Peyer's patch (tissue), 4 donors: ENCODE results near the gene SPAG6. TPM values are rescaled to one million over a fixed set of nuclear protein-coding genes. Genes with fewer than 3 reads are reported as not detected.

Experiments
- DNase-seq, 3 donors: peaks; one replicate each; pipeline ENCODE4 v3.0.0-alpha.2; 2017 to 2019
- H3K27ac ChIP-seq, 4 donors: fragments of 200-600 bp; sonication (generic); one replicate each; pipeline ENCODE4 v1.5.1; 2016 to 2019
- H3K27me3 ChIP-seq, 2 donors: fragments of 200-600 bp; sonication (generic); one replicate each; pipeline ENCODE4 v1.5.1; 2019
- H3K36me3 ChIP-seq, 3 donors: fragments of 200-600 bp; sonication (generic); one replicate each; pipeline ENCODE4 v1.5.1; 2016 to 2019
- H3K4me1 ChIP-seq, 4 donors: fragments of 200-600 bp; sonication (generic); one replicate each; pipeline ENCODE4 v1.5.1; 2016 to 2019
- H3K4me3 ChIP-seq, 4 donors: fragments of 200-600 bp; sonication (generic); 1 replicate in 3 of 4; 2 replicates in 1 of 4; pipeline ENCODE4 v1.5.1; 2016 to 2019; ENCODE audit warnings: mild to moderate bottlenecking in 1 of 4
- H3K9me3 ChIP-seq, 4 donors: fragments of 200-600 bp; sonication (generic); one replicate each; pipeline ENCODE4 v1.5.1; 2016 to 2019; ENCODE audit warnings: mild to moderate bottlenecking in 1 of 4
- POLR2A ChIP-seq, 2 donors: fragments of 450-650 bp; IDR thresholded peaks; one replicate each; pipeline ENCODE4 v1.5.1; 2017; ENCODE audit warnings: antibody characterized with exemption in 2 of 2, mild to moderate bottlenecking in 2 of 2, moderate library complexity in 2 of 2
- total RNA-seq, 4 donors: library from RNA; depleted of rRNA; stranded (reverse); fragments of >200 nt; gene quantifications; one replicate each; pipeline ENCODE4 v1.1.0, GENCODE V29; 2016
- TF ChIP-seq, protein P1 (sequence below), 6 experiments: fragments of 450-650 bp in 4 of 6; fragments of 200-600 bp in 2 of 6; sonication (generic) in 1 of 6; IDR thresholded peaks; one replicate each; pipeline ENCODE4 v1.5.1; 2017 to 2019; ENCODE audit warnings: antibody characterized with exemption in 6 of 6, mild to moderate bottlenecking in 3 of 6, moderate library complexity in 1 of 6

The SPAG6 gene
- total RNA-seq, 4 donors from 2014 or later = not detected

DNA sequence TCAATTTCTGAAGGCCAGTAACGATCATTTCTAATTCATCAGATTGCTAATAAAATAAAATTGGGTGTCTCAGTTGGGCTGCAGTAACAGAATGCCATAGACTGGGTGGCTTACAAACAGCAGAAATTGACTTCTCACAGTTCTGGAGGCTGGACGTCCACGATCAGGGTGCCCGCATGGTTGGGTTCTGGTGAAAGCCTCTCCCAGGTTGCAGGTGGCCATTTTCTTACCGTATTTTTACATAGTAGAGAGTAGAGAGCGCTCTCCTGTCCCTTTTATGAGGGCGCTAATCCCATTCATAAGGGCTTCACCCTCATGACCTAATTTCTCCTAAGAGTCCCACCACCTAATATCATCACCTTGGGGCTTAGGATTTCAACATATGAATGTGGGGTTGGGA lies 106.0 kb downstream of the SPAG6 start:
- DNase-seq = no peak
- no peaks in the 10 kb centered on the region for H3K36me3 ChIP-seq
- no peaks in the 10 kb centered on the region for H3K27me3 ChIP-seq
- TF ChIP-seq, protein P1, sequence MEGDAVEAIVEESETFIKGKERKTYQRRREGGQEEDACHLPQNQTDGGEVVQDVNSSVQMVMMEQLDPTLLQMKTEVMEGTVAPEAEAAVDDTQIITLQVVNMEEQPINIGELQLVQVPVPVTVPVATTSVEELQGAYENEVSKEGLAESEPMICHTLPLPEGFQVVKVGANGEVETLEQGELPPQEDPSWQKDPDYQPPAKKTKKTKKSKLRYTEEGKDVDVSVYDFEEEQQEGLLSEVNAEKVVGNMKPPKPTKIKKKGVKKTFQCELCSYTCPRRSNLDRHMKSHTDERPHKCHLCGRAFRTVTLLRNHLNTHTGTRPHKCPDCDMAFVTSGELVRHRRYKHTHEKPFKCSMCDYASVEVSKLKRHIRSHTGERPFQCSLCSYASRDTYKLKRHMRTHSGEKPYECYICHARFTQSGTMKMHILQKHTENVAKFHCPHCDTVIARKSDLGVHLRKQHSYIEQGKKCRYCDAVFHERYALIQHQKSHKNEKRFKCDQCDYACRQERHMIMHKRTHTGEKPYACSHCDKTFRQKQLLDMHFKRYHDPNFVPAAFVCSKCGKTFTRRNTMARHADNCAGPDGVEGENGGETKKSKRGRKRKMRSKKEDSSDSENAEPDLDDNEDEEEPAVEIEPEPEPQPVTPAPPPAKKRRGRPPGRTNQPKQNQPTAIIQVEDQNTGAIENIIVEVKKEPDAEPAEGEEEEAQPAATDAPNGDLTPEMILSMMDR (IDR thresholded peaks at IDR 0.05) = no peak
- TF ChIP-seq POLR2A (IDR thresholded peaks at IDR 0.05) = no peak
- no peak overlapping the region for H3K27ac ChIP-seq
- no peaks in the 10 kb centered on the region for H3K9me3 ChIP-seq
- H3K4me1 ChIP-seq = no peaks in the 10 kb centered on the region
- H3K4me3 ChIP-seq = no peak overlapping the region

DNA sequence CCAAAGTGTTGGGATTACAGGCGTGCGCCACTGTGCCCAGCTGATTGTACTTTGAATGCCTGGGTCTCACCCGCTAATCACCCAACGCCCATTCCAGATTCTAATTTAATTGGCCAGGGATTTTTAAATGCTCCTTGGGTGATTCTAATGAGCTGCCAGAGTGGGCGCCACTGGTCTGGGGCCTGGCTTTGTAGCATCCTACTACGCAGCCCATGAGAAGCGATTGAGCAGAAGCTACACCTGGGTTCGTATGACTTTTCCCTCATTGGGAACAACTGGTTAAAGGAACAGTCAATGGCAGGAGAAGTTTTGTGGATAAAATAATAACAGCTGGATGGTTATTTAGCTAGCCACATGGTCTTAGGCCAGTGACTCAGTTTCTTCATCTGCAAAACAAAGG lies 108.0 kb downstream of the SPAG6 start:
- H3K9me3 ChIP-seq = no peaks in the 10 kb centered on the region
- no peak overlapping the region for H3K27ac ChIP-seq
- no peak for DNase-seq
- H3K27me3 ChIP-seq = no peaks in the 10 kb centered on the region
- no peak for TF ChIP-seq POLR2A (IDR thresholded peaks at IDR 0.05)
- TF ChIP-seq, protein P1 (IDR thresholded peaks at IDR 0.05) = no peak
- H3K4me1 ChIP-seq = no peaks in the 10 kb centered on the region
- no peak overlapping the region for H3K4me3 ChIP-seq
- H3K36me3 ChIP-seq = no peaks in the 10 kb centered on the region

DNA sequence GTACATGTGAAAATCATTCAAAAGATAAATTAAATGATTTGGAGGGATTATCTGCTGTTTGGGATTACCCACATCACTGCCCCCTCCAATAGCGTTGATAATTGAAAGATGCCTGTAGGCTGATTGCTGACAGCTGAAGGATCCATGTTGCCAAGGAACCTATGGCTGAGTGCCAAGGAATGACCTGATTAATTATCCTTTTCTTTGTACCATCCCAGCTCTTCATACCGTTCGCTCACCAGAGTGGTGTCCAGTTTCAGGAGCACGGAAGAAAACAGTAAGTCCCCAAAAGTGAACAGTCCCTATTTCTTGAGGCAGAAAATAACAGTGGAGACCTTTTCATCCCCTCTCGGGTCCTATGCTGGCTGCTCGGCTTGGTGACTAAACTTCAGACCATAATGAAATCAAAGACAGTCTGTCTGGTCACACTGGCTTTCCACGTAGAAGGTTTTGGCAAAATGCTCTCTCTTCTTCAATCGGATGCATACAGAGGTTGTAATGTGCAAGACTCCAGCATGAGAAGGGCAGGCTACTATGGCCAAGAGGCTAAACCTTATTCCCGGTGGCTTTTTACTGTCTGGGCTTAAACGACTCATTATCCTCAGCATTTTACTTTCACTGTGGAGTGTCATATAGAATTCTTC lies 108.8 kb downstream of the SPAG6 start:
- no peaks in the 10 kb centered on the region for H3K4me1 ChIP-seq
- H3K27me3 ChIP-seq = no peaks in the 10 kb centered on the region
- H3K4me3 ChIP-seq = no peak overlapping the region
- H3K27ac ChIP-seq = no peak overlapping the region
- no peak for TF ChIP-seq POLR2A (IDR thresholded peaks at IDR 0.05)
- TF ChIP-seq, protein P1 (IDR thresholded peaks at IDR 0.05) = no peak
- no peaks in the 10 kb centered on the region for H3K36me3 ChIP-seq
- no peak for DNase-seq
- H3K9me3 ChIP-seq = no peaks in the 10 kb centered on the region

DNA sequence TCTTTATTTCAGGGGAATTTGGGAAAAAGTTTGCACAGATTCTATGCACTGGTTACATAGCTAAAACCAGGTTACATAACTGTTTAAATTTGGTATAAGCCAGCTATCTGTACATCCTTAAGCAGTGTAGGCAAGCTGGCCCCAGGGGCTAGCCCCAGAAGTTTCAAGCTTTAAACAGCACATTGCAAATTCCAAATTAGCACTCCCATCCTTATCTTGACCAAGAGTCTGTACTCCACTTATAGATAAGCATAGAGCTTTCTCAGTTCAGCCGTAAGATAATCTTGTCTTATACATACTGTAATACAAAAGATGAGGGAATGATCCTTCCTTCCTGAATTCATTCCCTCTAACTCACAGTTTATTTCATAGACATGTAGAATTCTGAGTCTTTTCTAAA lies 109.3 kb downstream of the SPAG6 start:
- H3K36me3 ChIP-seq = no peaks in the 10 kb centered on the region
- H3K27me3 ChIP-seq = no peaks in the 10 kb centered on the region
- H3K4me1 ChIP-seq = no peaks in the 10 kb centered on the region
- TF ChIP-seq, protein P1 (IDR thresholded peaks at IDR 0.05) = no peak
- TF ChIP-seq POLR2A (IDR thresholded peaks at IDR 0.05) = no peak
- no peak overlapping the region for H3K4me3 ChIP-seq
- H3K9me3 ChIP-seq = no peaks in the 10 kb centered on the region
- no peak overlapping the region for H3K27ac ChIP-seq
- DNase-seq = no peak

DNA sequence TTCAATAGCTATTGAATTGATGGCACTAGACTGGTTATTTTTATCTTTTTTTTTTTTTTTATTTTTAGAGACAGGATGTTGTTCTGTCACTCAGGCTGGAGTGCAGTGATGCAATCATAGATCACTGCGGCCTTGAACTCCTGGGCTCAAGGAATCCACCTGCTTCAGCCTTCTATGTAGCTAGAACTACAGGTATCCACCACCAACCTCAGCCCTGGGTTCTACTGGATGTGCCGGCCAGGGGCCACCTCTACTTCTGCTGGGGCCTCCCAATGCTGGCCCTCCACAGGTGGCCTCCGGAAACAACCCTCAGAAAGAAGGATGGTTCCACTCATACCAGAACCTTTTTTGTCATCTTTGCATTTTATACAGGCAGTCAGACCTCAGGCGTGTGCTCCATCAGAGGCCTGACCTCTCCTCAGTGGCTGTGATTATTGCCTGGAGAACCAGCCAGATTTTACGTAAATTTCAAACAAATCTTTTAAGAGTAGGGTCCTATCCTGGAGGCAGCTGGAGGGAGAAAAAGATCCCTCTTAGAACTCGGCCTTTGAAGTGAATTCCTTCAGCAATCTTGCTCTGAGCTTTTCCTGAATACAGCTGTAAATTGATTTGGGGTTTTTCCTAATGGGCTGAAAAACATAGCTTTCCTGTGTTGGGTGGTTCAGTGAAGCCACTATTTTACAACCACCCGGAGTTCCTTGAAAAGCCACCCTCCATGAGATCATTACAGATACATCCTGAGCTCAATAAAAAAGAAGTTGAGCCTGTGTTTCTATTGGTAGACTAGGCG lies 110.0 kb downstream of the SPAG6 start:
- DNase-seq = no peak
- TF ChIP-seq, protein P1 (IDR thresholded peaks at IDR 0.05) = no peak
- TF ChIP-seq POLR2A (IDR thresholded peaks at IDR 0.05) = no peak
- H3K4me3 ChIP-seq = no peak overlapping the region
- H3K27ac ChIP-seq = no peak overlapping the region
- no peaks in the 10 kb centered on the region for H3K9me3 ChIP-seq
- no peaks in the 10 kb centered on the region for H3K27me3 ChIP-seq
- H3K4me1 ChIP-seq = no peaks in the 10 kb centered on the region
- H3K36me3 ChIP-seq = no peaks in the 10 kb centered on the region
